ENCODE measurements around the gene HAPLN2.

GRCh38 chr1:156671804-156672203 is 52.6 kb downstream of the HAPLN2 start:
- TF ChIP-seq POLR2AphosphoS5 (IDR thresholded peaks at IDR 0.05; ENCODE audit: low read depth, low read length) (no peak), CREB1 (IDR thresholded peaks at IDR 0.05) (no peak), USF2 (IDR thresholded peaks at IDR 0.05; ENCODE audit: low read length) (no peak), CEBPB (IDR thresholded peaks at IDR 0.05; ENCODE audit: low read depth, low read length) (no peak), GTF2F1 (IDR thresholded peaks at IDR 0.05; ENCODE audit: borderline replicate concordance, low read depth, low read length) (no peak), TAF1 (IDR thresholded peaks at IDR 0.05; ENCODE audit: low read depth, low read length) (no peak), SAP30 (IDR thresholded peaks at IDR 0.05; ENCODE audit: insufficient read depth, insufficient replicate concordance, low read length) (no peak)
- TF ChIP-seq, protein P1, sequence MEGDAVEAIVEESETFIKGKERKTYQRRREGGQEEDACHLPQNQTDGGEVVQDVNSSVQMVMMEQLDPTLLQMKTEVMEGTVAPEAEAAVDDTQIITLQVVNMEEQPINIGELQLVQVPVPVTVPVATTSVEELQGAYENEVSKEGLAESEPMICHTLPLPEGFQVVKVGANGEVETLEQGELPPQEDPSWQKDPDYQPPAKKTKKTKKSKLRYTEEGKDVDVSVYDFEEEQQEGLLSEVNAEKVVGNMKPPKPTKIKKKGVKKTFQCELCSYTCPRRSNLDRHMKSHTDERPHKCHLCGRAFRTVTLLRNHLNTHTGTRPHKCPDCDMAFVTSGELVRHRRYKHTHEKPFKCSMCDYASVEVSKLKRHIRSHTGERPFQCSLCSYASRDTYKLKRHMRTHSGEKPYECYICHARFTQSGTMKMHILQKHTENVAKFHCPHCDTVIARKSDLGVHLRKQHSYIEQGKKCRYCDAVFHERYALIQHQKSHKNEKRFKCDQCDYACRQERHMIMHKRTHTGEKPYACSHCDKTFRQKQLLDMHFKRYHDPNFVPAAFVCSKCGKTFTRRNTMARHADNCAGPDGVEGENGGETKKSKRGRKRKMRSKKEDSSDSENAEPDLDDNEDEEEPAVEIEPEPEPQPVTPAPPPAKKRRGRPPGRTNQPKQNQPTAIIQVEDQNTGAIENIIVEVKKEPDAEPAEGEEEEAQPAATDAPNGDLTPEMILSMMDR (IDR thresholded peaks at IDR 0.05; ENCODE audit: control extremely low read depth in 1 of 3, insufficient read depth in 1 of 3, low read depth in 1 of 3, low read length in 3 of 3): no peak
- TF ChIP-seq, protein P2, sequence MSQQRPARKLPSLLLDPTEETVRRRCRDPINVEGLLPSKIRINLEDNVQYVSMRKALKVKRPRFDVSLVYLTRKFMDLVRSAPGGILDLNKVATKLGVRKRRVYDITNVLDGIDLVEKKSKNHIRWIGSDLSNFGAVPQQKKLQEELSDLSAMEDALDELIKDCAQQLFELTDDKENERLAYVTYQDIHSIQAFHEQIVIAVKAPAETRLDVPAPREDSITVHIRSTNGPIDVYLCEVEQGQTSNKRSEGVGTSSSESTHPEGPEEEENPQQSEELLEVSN (IDR thresholded peaks at IDR 0.05): no peak

Measured in H1 (cell line).